GM21526 (cell line): ENCODE measurements around the gene ACOT2.
"Not testable (repeated sequence)": the region's sequence is repeated elsewhere in the genome, so short reads cannot be mapped to it uniquely, and the experiment has no call there.

Experiments used
- ATAC-seq: cut with Tn5 transposase; IDR thresholded peaks from one replicate; pipeline ENCODE4 v1.9.1; 2021; ENCODE audit warnings: moderate library complexity; ENCODE audit not compliant: unreplicated experiment, low FRiP score

Gene ACOT2, protein sequence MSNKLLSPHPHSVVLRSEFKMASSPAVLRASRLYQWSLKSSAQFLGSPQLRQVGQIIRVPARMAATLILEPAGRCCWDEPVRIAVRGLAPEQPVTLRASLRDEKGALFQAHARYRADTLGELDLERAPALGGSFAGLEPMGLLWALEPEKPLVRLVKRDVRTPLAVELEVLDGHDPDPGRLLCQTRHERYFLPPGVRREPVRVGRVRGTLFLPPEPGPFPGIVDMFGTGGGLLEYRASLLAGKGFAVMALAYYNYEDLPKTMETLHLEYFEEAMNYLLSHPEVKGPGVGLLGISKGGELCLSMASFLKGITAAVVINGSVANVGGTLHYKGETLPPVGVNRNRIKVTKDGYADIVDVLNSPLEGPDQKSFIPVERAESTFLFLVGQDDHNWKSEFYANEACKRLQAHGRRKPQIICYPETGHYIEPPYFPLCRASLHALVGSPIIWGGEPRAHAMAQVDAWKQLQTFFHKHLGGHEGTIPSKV

DNA sequence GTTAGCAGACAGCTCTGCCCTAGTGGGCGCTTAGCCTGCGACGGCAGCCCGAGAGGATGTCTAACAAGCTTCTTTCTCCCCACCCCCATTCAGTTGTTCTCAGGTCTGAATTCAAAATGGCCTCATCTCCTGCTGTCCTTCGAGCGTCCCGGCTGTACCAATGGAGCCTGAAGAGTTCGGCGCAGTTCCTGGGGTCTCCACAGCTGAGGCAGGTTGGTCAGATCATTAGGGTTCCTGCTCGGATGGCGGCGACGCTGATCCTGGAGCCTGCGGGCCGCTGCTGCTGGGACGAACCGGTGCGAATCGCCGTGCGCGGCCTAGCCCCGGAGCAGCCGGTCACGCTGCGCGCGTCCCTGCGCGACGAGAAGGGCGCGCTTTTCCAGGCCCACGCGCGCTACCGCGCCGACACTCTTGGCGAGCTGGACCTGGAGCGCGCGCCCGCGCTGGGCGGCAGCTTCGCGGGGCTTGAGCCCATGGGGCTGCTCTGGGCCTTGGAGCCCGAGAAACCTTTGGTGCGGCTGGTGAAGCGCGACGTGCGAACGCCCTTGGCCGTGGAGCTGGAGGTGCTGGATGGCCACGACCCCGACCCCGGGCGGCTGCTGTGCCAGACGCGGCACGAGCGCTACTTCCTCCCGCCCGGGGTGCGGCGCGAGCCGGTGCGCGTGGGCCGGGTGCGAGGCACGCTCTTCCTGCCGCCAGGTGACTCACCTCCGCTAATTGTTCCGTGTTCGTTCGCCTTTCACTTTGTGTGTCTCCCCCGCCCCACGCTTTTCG lies at the start of gene ACOT2:
Gene ACOT2 (plus strand): TSS at position 29 of the 774 bp plus-strand sequence. CDS start 28 bp downstream, at position 57.
- peak; percentile 53 for ATAC-seq

DNA sequence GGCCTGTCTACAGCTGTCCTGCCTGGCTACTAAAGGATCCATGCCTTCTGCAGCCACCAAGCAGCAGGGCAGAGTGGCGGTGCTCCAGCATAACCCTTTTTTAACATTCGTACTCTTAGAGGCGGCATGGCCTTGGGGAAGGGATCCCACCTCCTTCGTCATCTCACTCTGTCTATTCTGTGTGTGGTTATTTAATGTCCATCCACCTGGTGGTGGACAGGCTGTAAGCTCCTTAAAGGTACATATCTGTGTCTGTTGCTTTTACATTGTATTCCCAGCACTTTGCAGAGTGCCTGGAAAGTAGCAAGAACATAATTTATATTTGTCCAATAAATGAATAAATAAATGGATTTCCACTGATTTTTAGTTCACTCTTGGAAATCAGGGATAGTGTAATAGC lies 47.8 kb upstream of the ACOT2 start:
- no peak for ATAC-seq

DNA sequence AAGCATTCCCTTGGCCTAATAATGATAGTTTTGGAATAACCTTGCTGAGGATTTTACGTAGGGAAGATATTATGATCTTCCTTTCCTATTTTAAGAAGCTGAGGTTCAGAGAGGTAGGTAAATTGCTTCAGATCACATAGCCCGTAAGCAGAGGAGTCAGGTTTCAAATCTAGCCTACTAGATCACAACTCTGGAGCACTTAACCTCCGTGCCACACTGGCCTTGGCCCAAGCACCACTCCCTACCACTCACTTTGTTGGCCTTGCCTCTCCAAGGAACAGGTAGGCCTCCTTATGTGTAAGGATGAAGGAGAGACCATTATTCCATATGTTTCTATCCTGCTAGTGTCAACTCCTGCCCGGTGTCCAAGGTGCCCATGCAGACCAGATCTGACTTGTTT lies 44.5 kb upstream of the ACOT2 start:
- no peak for ATAC-seq

DNA sequence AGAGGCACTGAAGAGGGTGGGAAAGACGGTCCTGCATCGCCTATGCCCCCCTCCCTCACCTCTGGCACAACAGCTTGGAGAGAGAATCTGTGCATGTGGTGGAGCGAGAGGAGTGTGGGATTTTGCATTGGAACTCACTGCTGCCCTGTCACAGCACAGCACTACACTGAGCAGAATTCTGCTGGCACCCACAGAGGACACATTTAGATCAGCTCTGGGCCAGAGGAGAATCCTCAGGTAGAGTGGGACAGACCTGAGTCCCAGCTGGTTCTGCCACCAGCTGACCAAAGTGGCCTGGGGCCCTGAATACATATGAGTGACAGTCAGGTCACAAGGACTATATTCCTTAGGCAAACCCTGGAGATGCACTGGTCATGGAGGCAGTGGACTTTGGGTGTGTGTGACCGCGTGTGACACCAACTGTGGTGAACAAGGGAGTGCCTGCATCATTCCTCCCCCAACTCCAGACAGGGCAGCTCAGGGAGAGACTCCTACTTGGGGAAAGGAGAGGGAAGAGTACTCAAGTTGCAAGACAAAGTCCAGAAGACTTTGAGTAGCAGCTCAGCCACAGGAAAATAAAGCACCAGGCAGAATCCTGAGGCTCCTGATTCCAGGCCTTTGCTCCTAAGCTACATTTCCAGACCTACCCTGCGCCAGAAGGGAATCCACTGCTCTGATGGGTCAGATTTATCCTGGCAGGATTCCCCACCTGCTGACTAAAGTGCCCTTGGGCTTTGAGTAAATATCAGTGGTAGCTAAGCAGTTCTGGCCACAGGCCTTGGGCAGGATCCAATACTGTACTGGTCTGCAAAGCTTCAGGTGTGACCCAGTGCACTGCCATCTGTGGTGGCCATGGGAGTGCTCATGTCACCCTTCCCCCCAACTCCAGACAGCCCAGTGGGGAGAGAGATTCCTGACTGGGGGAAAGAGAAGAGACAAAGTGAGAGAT lies 42.7 kb upstream of the ACOT2 start:
- no peak for ATAC-seq

DNA sequence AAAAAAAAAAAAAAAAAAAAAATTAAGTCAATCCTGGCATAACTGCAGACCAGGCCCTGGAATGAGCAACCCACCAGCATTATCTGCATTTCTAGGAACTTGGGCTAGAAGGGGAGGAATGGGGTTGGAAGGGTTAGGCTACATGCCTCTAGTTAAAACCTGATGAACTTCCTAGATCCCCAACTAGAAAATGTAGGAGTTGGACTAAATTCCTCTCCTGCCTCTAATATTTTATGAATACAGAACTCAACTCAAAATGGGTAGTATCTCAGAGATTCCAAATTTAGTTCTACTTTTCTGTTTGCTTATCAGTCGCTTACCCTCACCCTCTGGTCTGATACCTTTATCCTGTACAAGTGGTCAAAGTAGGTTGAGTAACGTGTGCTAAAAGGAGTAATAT lies 39.7 kb upstream of the ACOT2 start:
- not testable (repeated sequence) for ATAC-seq

DNA sequence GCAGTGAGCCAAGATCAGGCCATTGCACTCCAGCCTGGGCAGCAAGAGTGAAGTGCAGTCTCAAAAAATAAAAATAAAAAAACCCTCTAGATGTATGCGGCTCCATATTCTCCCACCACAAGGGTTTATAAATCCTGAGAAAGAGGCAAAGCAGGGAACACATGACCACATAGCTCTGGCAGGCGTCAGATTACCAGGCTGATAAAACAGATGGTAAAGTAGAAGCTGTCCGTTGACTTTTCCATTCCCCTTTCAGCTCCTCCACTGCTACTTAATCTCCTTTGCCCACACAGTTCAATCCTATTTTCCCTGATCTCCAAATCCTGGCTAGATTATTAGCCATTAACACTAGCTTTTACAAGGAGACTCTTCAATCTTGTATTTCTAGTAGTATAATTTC lies 37.0 kb upstream of the ACOT2 start:
- not testable (repeated sequence) for ATAC-seq

DNA sequence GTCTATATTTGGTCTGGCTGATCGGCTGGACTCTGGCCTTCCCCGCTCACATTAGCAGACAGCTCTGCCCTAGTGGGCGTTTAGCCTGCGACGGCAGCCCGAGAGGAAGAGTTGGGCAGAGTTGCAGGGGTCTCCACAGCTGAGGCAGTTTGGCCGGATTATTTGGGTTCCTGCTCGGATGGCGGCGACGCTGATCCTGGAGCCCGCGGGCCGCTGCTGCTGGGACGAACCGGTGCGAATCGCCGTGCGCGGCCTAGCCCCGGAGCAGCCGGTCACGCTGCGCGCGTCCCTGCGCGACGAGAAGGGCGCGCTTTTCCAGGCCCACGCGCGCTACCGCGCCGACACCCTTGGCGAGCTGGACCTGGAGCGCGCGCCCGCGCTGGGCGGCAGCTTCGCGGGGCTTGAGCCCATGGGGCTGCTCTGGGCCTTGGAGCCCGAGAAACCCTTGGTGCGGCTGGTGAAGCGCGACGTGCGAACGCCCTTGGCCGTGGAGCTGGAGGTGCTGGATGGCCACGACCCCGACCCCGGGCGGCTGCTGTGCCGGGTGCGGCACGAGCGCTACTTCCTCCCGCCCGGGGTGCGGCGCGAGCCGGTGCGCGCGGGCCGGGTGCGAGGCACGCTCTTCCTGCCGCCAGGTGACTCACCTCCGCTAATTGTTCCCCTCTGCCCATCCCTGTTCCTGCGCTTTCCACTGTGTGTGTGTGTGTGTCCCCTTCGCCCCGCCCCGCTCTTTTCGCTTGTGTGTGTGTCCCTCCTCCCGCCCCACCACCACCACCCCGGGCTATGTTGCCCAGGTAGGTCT lies 31.6 kb upstream of the ACOT2 start:
- not testable (repeated sequence) for ATAC-seq

DNA sequence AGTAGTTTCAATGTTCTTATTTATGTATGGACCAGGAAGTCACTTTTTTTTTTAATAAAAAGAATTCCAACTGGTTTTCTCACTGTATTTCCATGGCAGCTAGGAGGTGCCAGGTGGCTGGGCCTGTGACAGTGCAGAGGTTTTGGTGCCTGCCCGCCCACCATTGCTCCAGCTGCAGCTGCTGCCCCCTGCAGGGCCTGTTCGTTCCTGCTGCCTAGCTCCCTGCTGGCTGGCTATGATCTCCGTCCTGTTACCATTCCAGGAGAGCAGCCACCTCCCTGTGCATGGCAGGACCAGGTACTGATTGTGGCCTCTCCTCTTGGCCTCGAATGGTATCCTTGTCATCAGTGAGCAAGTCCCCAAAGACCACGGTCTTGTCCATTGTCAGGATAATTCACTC lies 30.0 kb upstream of the ACOT2 start:
- ATAC-seq: not testable (repeated sequence)

DNA sequence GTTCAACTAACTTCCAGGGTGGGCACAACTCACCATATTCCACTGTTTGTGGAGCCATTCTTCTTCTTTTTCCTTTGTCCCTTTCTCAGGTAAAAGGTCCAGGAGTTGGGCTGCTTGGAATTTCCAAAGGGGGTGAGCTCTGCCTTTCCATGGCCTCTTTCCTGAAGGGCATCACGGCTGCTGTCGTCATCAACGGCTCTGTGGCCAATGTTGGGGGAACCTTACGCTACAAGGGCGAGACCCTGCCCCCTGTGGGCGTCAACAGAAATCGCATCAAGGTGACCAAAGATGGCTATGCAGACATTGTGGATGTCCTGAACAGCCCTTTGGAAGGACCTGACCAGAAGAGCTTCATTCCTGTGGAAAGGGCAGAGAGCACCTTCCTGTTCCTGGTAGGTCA lies 26.1 kb upstream of the ACOT2 start:
- not testable (repeated sequence) for ATAC-seq

DNA sequence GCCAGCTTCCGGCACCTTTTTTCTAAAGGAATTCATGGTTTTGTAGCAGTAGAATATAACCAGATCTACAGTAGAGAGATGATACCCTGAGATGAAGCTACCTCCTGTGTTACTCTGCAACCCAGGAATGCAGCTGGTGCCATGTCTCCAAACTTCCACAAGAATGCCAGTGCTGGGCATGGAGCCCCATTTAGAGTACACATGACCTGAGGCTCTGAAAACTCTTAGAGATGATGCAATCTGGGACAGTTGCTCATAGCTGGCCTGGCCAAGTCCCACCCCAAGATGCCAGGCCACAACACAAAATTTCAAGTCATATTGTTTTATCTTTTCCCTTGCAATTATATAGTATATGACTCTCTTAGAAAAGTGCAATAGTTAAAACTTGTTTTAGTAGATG lies 23.7 kb upstream of the ACOT2 start:
- ATAC-seq: not testable (repeated sequence)

DNA sequence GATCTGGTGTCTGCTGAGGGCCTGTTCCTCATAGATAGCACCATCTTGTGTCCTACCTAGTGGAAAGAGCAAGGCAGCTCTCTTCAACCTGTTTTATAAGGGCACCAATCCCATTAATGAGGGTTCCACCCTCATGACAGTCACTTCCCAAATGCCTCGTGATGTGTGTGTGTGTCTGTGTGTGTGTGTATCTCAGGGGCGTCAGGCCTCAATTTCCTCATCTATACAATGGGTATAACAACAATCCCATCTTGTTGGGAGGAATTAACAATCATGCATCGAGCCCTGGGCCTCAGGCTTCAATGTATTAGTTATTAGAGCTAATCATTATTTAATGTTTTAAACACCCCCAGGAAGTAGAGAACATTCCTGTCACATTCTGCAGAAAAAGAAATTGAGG lies 19.9 kb upstream of the ACOT2 start:
- not testable (repeated sequence) for ATAC-seq

DNA sequence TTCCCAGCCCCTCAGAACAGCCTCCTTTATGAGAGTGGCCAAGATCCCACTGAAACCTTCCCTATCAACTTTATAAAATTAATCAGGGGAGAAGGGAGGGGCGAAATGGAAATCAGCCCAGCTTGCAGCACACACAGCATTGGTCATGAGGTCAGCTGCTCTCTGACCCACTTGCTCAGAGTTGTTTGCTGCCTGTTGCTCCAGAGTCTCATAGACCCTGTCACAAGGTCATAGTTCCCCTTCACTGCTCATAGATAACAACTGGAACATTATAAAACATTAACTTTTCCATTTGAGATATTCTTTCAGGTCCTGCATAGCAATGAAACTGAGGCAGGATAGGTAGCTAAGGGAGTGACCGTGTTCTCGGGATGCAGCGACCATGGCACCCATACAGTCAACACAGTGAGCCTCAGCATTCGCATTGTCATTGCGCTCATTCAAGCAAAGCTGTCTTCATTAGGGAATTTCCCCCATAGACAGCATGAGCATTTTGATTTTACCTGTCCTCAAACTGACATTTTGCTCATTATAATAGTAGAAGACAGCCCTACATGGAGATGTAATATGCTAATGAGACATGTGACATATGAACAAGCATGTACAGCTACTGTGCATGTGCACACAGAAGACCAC lies 19.0 kb upstream of the ACOT2 start:
- ATAC-seq: not testable (repeated sequence)

DNA sequence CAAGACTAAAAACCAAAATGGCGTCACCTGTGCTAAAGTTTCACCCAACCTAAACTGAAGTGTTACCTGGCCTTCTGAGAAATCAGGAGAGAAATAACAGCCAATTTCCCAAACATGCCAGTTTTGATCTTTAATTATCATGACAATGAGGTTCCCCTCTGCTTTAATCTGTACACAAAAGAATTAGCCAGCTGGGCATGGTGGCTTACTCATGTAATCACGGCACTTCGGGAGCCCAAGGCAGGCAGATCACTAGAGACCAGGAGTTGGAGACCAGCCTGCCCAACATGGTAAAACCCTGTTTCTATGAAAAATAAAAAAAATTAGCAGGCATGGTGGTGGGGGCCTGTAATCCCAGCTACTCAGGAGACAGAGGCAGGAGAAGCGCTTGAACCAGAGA lies 15.2 kb upstream of the ACOT2 start:
- no peak for ATAC-seq

DNA sequence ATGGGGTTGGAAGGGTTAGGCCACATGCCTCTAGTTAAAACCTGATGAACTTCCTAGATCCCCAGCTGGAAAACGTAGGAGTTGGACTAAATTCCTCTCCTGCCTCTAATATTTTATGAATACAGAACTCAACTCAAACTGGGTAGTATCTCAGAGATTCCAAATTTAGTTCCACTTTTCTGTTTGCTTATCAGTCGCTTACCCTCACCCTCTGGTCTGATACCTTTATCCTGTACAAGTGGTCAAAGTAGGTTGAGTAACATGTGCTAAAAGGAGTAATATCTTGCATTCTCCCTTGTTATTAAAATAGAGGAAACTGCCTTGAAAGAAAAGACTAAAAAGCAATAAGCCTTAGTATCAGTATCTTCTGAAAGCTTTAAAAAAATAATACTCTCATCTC lies 11.8 kb upstream of the ACOT2 start:
- ATAC-seq: not testable (repeated sequence)

DNA sequence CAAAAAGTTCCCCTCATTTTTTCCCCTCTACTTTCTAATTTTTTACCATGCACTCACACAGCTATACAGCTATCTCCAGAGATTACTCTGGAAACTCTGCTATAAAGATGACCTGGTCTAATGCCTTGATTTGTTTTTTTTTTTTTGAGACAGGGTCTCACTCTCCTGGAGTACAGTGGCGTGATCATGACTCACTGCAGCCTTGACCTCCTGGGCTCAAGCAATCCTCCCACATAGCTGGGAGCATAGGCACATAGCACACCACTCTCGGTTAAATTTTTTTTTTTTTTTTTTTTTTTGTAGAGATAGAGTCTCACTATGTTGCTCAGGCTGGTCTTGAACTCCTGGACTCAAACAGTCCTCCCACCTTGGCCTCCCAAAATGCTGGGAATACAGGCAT lies 10.8 kb upstream of the ACOT2 start:
- not testable (repeated sequence) for ATAC-seq

DNA sequence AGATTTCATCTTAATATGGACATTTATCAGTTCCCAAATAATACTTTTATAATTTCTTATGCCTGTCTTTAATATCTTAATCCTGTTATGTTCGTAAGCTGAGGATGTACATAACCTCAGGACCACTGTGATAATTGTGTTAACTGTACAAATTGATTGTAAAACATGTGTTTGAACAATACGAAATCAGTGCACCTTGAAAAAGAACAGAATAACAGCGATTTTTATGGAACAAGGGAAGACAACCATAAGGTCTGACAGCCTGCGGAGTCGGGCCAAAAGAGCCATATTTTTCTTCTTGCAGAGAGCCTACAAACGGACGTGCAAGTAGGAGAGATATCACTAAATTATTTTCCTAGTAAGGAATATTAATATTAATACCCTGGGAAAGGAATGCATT lies 6.8 kb upstream of the ACOT2 start:
- not testable (repeated sequence) for ATAC-seq

DNA sequence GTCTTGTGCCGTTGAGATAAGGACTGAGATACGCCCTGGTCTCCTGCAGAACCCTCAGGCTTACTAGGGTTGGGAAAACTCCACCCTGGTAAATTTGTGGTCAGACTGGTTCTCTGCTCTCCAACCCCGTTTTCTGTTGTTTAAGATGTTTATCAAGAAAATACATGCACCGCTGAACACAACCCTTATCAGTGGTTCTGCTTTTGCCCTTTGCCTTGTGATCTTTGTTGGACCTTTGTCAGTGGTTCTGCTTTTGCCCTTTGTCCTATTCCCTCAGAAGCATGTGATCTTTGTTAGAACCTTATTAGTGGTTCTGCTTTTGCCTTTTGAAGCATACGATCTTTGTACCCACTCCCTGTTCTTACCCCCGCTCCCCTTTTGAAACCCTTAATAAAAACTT lies 6.3 kb upstream of the ACOT2 start:
- not testable (repeated sequence) for ATAC-seq

DNA sequence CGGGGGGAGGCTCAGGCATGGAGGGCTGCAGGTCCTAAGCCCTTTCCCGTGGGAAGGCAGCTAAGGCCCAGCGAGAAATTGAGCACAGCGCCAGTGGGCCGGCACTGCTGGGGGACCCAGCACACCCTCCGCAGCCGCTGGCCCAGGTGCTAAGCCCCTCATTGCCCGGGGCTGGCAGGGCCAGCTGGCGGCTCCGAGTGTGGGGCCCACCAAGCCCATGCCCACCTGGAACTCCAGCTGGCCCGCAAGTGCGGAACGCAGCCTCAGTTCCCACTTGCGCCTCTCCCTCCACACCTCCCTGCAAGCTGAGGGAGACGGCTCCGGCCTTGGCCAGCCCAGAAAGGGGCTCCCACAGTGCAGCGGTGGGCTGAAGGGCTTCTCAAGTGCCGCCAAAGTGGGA lies 2.6 kb upstream of the ACOT2 start:
- ATAC-seq: not testable (repeated sequence)

DNA sequence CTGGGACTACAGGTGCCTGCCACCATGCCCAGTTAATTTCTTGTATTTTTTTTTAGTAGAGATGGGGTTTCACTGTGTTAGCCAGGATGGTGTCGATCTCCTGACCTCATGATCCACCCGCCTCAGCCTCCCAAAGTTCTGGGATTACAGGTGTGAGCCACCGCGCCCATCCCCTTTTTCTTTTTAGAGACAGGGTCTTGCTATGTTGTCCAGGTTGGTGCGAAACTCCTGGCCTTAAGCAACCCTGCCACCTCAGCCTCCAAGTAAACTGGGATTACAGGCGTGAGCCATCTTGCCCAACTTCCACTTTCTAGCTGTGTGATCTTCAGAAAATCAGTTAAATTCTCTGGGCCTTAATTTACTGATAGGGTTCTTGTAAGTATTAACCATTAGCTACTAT lies 2.1 kb upstream of the ACOT2 start:
- ATAC-seq: not testable (repeated sequence)
